Gastrocnemius medialis (tissue), 4 donors: ENCODE results near the gene EP300. TPM values are rescaled to one million over a fixed set of nuclear protein-coding genes. Genes with fewer than 3 reads are reported as not detected.

Experiments used
- ATAC-seq, 2 donors: fragments of 150-250 bp; one replicate each; pipeline ENCODE4 v1.9.1; 2016
- DNase-seq, 2 donors: peaks; one replicate each; pipeline ENCODE4 v3.0.0-alpha.2; 2019
- H3K27ac ChIP-seq, 4 donors: fragments of 200-600 bp; sonication (generic); 1 replicate in 1 of 4; 2 replicates in 3 of 4; pipeline ENCODE4 v1.5.1; 2016 to 2018; ENCODE audit warnings: mild to moderate bottlenecking in 2 of 4, moderate library complexity in 1 of 4
- H3K27me3 ChIP-seq, 3 donors: fragments of 200-600 bp; sonication (generic) in 2 of 3; 1 replicate in 1 of 3; 2 replicates in 2 of 3; pipeline versions ENCODE4 v1.5.1 to v1.6.0; 2016 to 2019; ENCODE audit warnings: mild to moderate bottlenecking in 1 of 3, moderate library complexity in 1 of 3
- H3K36me3 ChIP-seq, 2 donors: fragments of 200-600 bp; sonication (generic) in 1 of 2; one replicate each; pipeline ENCODE4 v1.5.1; 2017 to 2018
- H3K4me1 ChIP-seq, 2 donors: fragments of 200-600 bp; sonication (generic) in 1 of 2; one replicate each; pipeline ENCODE4 v1.5.1; 2016 to 2017; ENCODE audit warnings: mild to moderate bottlenecking in 2 of 2
- H3K4me3 ChIP-seq, 4 donors: fragments of 200-600 bp; sonication (generic) in 3 of 4; 1 replicate in 1 of 4; 2 replicates in 3 of 4; pipeline ENCODE4 v1.5.1; 2016 to 2019; ENCODE audit warnings: mild to moderate bottlenecking in 2 of 4
- H3K9me3 ChIP-seq, 3 donors: fragments of 200-600 bp; sonication (generic) in 2 of 3; 1 replicate in 1 of 3; 2 replicates in 2 of 3; pipeline ENCODE4 v1.5.1; 2016 to 2019
- POLR2A ChIP-seq, 2 donors: fragments of 450-650 bp; IDR thresholded peaks; one replicate each; pipeline ENCODE4 v1.6.1; 2017; ENCODE audit warnings: antibody characterized with exemption in 2 of 2, mild to moderate bottlenecking in 2 of 2, moderate library complexity in 2 of 2
- in situ Hi-C, 4 donors: fragments of 200-750 bp; cut with MboI; loops; one replicate each; pipeline versions ENCODE4 v1.15.0 to v1.8.0; 2017; ENCODE audit warnings: low sequenced_read_pairs in 4 of 4
- intact Hi-C: fragments of 100-400 bp; cut with DNase I; formaldehyde crosslinking; loops from one replicate; pipeline ENCODE4 v1.15.1; 2023; ENCODE audit warnings: low total_unique reads
- total RNA-seq, 4 donors: library from RNA; depleted of rRNA; stranded (reverse); fragments of >200 nt; gene quantifications; one replicate each; pipeline versions ENCODE4 v1.1.0 to v1.2.3, GENCODE V29; 2016
- TF ChIP-seq, protein P1 (sequence below), 5 experiments: fragments of 450-650 bp in 3 of 5; fragments of 200-600 bp in 2 of 5; sonication (generic) in 2 of 5; IDR thresholded peaks in 4 of 5; conservative IDR thresholded peaks in 1 of 5; 1 replicate in 4 of 5; 2 replicates in 1 of 5; pipeline ENCODE4 v1.5.1; 2016 to 2019; ENCODE audit warnings: antibody characterized with exemption in 5 of 5, mild to moderate bottlenecking in 3 of 5, moderate library complexity in 3 of 5

EP300 gene
- total RNA-seq, 4 donors from 2014 or later, result 29.6 to 53.0 (median 38.0) TPM

- Histone ChIP-seq H3K4me1 (no peaks in the 10 kb centered on the region), H3K27ac (no peak overlapping the region), H3K9me3 (no peaks in the 10 kb centered on the region), H3K36me3 (no peaks in the 10 kb centered on the region), H3K4me3 (no peak overlapping the region), H3K27me3 (no peaks in the 10 kb centered on the region)
- TF ChIP-seq, protein P1, sequence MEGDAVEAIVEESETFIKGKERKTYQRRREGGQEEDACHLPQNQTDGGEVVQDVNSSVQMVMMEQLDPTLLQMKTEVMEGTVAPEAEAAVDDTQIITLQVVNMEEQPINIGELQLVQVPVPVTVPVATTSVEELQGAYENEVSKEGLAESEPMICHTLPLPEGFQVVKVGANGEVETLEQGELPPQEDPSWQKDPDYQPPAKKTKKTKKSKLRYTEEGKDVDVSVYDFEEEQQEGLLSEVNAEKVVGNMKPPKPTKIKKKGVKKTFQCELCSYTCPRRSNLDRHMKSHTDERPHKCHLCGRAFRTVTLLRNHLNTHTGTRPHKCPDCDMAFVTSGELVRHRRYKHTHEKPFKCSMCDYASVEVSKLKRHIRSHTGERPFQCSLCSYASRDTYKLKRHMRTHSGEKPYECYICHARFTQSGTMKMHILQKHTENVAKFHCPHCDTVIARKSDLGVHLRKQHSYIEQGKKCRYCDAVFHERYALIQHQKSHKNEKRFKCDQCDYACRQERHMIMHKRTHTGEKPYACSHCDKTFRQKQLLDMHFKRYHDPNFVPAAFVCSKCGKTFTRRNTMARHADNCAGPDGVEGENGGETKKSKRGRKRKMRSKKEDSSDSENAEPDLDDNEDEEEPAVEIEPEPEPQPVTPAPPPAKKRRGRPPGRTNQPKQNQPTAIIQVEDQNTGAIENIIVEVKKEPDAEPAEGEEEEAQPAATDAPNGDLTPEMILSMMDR (IDR thresholded peaks at IDR 0.05 in 4 of 5, conservative IDR thresholded peaks at IDR 0.05 in 1 of 5), result no peak
- no peak for TF ChIP-seq POLR2A (IDR thresholded peaks at IDR 0.05)
- intact Hi-C loops (no loop called here), in situ Hi-C loops (loop anchor here in 1 of 4 donors (10.0 kb wide), 1 partner anchor 134 kb away; no protein-coding TSS in a partner anchor)
- no peak for ATAC-seq
- no peak for DNase-seq
Measured at GRCh38 chr22:41078931-41079330, 13.5 kb upstream of the EP300 start.

GRCh38 chr22:41085842-41086241 lies 6.5 kb upstream of the EP300 start:
- peaks cover 0 to 4% of the 10 kb centered on the region in 2 donors for H3K4me1 ChIP-seq
- no peak overlapping the region for H3K27ac ChIP-seq
- intact Hi-C loops (no loop called here), in situ Hi-C loops (loop anchor here in 3 of 4 donors (5.0 to 10.0 kb wide), 3 partner anchors 61 to 134 kb away; partner anchors contain the start of gene RBX1 (in 2 of the 3))
- no peak for TF ChIP-seq POLR2A (IDR thresholded peaks at IDR 0.05)
- TF ChIP-seq, protein P1 (IDR thresholded peaks at IDR 0.05 in 4 of 5, conservative IDR thresholded peaks at IDR 0.05 in 1 of 5), result no peak
- H3K27me3 ChIP-seq, result no peaks in the 10 kb centered on the region
- no peaks in the 10 kb centered on the region for H3K36me3 ChIP-seq
- DNase-seq (no peak), ATAC-seq (no peak)
- H3K9me3 ChIP-seq, result no peaks in the 10 kb centered on the region
- no peak overlapping the region for H3K4me3 ChIP-seq

- TF ChIP-seq, protein P1 (IDR thresholded peaks at IDR 0.05 in 4 of 5, conservative IDR thresholded peaks at IDR 0.05 in 1 of 5), result no peak
- peak; percentile 79 to 92 for TF ChIP-seq POLR2A (IDR thresholded peaks at IDR 0.05)
- DNase-seq (peak; percentile 99), ATAC-seq (peak; percentile 85 to 88)
- intact Hi-C loops, result loop anchor here (1.0 to 10.0 kb wide), 7 partner anchors 69 to 983 kb away; partner anchors contain the start of genes L3MBTL2, NAGA, PHETA2 and RBX1
- Histone ChIP-seq H3K9me3 (no peaks in the 10 kb centered on the region), H3K4me1 (peaks cover 27 to 36% of the 10 kb centered on the region in 2 donors), H3K27me3 (no peaks in the 10 kb centered on the region), H3K4me3 (peak overlapping the region; percentile 76 to 97 (median 88)), H3K27ac (peak overlapping the region; percentile 98 to 100 (median 99)), H3K36me3 (no peaks in the 10 kb centered on the region)
- in situ Hi-C loops, result no loop called here
Measured at GRCh38 chr22:41091132-41092022, 1.0 kb upstream of the EP300 start.

- in situ Hi-C loops, result no loop called here
- Histone ChIP-seq H3K36me3 (no peaks in the 10 kb centered on the region), H3K27ac (peak overlapping the region; percentile 98 to 100 (median 99)), H3K9me3 (no peaks in the 10 kb centered on the region), H3K4me3 (peak overlapping the region; percentile 76 to 97 (median 88)), H3K27me3 (no peaks in the 10 kb centered on the region), H3K4me1 (peaks cover 36 to 52% of the 10 kb centered on the region in 2 donors)
- peak in 1 of 2 donors; percentile 27 for DNase-seq
- intact Hi-C loops, result loop anchor here (5.0 to 10.0 kb wide), 4 partner anchors 89 to 982 kb away; partner anchors contain the start of genes NAGA, PHETA2, SMDT1 and SREBF2
- no peak for TF ChIP-seq POLR2A (IDR thresholded peaks at IDR 0.05)
- TF ChIP-seq, protein P1 (IDR thresholded peaks at IDR 0.05 in 4 of 5, conservative IDR thresholded peaks at IDR 0.05 in 1 of 5), result no peak
- no peak for ATAC-seq
Measured at GRCh38 chr22:41092847-41093411, 537 bp downstream of the EP300 start.
